Measurements from ENCODE around the gene OLFML2A.
"Not testable (repeated sequence)": the region's sequence is repeated elsewhere in the genome, so short reads cannot be mapped to it uniquely, and the experiment has no call there.

Gene OLFML2A

DNA sequence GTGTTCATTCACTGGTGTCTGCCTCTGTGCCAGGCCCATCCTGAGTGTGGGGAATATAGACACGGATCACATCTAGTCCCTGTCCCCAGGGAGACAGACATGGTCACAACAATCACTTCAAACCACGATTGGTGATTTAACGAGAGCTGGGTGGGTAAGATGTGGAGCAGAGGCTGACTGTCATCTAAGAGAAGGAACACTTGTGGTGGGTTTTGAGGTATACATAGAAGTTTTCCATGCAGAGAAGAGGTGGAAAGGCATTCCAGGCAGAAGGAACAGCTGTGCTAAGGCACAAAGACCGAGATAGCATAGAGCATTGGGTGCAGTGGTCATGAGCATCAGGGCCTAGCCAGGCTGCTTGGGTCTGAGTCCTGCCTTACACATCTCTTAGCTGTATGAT, 53.7 kb downstream of the OLFML2A start:
- no peaks in the 10 kb centered on the region for H3K9me3 ChIP-seq
- no peaks in the 10 kb centered on the region for H3K27me3 ChIP-seq
- TF ChIP-seq CTCF (IDR thresholded peaks at IDR 0.05) = no peak
- no peak overlapping the region for H3K27ac ChIP-seq
- no peaks in the 10 kb centered on the region for H3K36me3 ChIP-seq
- no peak overlapping the region for H3K4me3 ChIP-seq (ENCODE audit: low read depth in 1 of 2, low read length in 1 of 2)
- peaks cover 0 to 4% of the 10 kb centered on the region in 2 experiments for H3K4me1 ChIP-seq (ENCODE audit: control insufficient read depth in 1 of 2, insufficient read depth in 1 of 2, low read depth in 1 of 2, low read length in 1 of 2)

GRCh38 chr9:124831642-124832364, 54.9 kb downstream of the OLFML2A start:
- no peak overlapping the region for H3K27ac ChIP-seq
- H3K4me3 ChIP-seq (ENCODE audit: low read depth in 1 of 2, low read length in 1 of 2) = no peak overlapping the region
- no peak for TF ChIP-seq CTCF (IDR thresholded peaks at IDR 0.05)
- H3K27me3 ChIP-seq = peaks cover 6% of the 10 kb centered on the region
- H3K36me3 ChIP-seq = no peaks in the 10 kb centered on the region
- peaks cover 0 to 4% of the 10 kb centered on the region in 2 experiments for H3K4me1 ChIP-seq (ENCODE audit: control insufficient read depth in 1 of 2, insufficient read depth in 1 of 2, low read depth in 1 of 2, low read length in 1 of 2)
- H3K9me3 ChIP-seq = no peaks in the 10 kb centered on the region

DNA sequence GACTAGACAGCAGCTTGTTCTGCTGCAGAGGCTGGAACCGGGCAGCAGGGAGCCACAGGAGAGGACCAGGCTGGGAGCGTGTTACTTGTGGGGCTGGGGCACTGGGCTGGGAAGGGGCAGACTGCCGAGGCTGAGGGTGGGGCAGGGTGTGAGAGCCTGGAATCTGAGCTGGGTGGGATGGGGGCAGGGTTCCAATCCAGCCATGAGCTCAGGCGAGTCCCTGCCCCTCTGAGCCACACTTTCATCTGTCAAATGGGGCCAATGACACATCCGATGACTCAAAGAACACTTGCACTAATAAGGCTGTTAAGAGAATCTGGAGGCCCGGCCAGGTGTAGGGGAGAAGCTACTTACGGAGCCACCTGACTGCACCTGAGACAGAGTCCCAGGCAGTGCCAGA, 57.7 kb downstream of the OLFML2A start:
- Histone ChIP-seq H3K27me3 (peaks cover 34% of the 10 kb centered on the region), H3K27ac (no peak overlapping the region), H3K36me3 (no peaks in the 10 kb centered on the region), H3K9me3 (no peaks in the 10 kb centered on the region), H3K4me3 (ENCODE audit: low read depth in 1 of 2, low read length in 1 of 2) (no peak overlapping the region), H3K4me1 (ENCODE audit: control insufficient read depth in 1 of 2, insufficient read depth in 1 of 2, low read depth in 1 of 2, low read length in 1 of 2) (peaks cover 0 to 4% of the 10 kb centered on the region in 2 experiments)
- TF ChIP-seq CTCF (IDR thresholded peaks at IDR 0.05) = no peak

- TF ChIP-seq CTCF (IDR thresholded peaks at IDR 0.05) = no peak
- Histone ChIP-seq H3K27me3 (peaks cover 39% of the 10 kb centered on the region), H3K36me3 (no peaks in the 10 kb centered on the region), H3K4me1 (ENCODE audit: control insufficient read depth in 1 of 2, insufficient read depth in 1 of 2, low read depth in 1 of 2, low read length in 1 of 2) (peaks cover 0 to 4% of the 10 kb centered on the region in 2 experiments), H3K9me3 (no peaks in the 10 kb centered on the region), H3K27ac (no peak overlapping the region), H3K4me3 (ENCODE audit: low read depth in 1 of 2, low read length in 1 of 2) (no peak overlapping the region)
Observed at GRCh38 chr9:124835026-124835557, 58.2 kb downstream of the OLFML2A start.

DNA sequence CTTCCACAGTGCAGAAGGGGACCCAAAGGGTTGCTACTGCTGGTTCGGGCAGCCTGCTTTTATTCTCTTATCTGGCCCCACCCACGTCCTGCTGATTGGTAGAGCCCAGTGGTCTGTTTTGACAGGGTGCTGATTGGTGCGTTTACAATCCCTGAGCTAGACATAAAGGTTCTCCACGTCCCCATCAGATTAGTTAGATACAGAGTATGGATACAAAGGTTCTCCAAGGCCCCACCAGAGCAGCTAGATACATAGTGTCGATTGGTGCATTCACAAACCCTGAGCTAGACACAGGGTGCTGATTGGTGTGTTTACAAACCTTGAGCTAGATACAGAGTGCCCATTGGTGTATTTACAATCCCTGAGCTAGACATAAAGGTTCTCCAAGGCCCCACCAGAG, 61.2 kb downstream of the OLFML2A start:
- not testable (repeated sequence) for H3K9me3 ChIP-seq; H3K27ac ChIP-seq; H3K4me1 ChIP-seq (ENCODE audit: control insufficient read depth in 1 of 2, insufficient read depth in 1 of 2, low read depth in 1 of 2, low read length in 1 of 2); H3K36me3 ChIP-seq; H3K4me3 ChIP-seq (ENCODE audit: low read depth in 1 of 2, low read length in 1 of 2)
- peaks cover 45% of the 10 kb centered on the region for H3K27me3 ChIP-seq

- peaks cover 45% of the 10 kb centered on the region for H3K27me3 ChIP-seq
- H3K4me1 ChIP-seq (ENCODE audit: control insufficient read depth in 1 of 2, insufficient read depth in 1 of 2, low read depth in 1 of 2, low read length in 1 of 2); H3K27ac ChIP-seq; H3K4me3 ChIP-seq (ENCODE audit: low read depth in 1 of 2, low read length in 1 of 2); H3K36me3 ChIP-seq; H3K9me3 ChIP-seq: not testable (repeated sequence)
Observed at GRCh38 chr9:124838567-124839275, 61.8 kb downstream of the OLFML2A start.
